ENCODE data around the gene LGALSL. TPM values are rescaled to one million over a fixed set of nuclear protein-coding genes. Genes with fewer than 3 reads are reported as not detected.

Gene LGALSL
- polyA plus RNA-seq, 3 donors from 2014 or later = 0.39 to 0.80 TPM; not detected in 1

GRCh38 chr2:64502860-64503259, 48.9 kb downstream of the LGALSL start:
- Mint-ChIP-seq H3K36me3 (no peaks in the 10 kb centered on the region), H3K4me1 (no peaks in the 10 kb centered on the region), H3K27ac (no peak overlapping the region), H3K4me3 (no peak overlapping the region), H3K27me3 (ENCODE audit: low read depth in 3 of 3) (peaks cover 2 to 13% (median 6%) of the 10 kb centered on the region in 3 donors), H3K9me3 (no peaks in the 10 kb centered on the region)
- DNase-seq = no peak

GRCh38 chr2:64504774-64505720, 51.1 kb downstream of the LGALSL start:
- no peak for DNase-seq
- no peaks in the 10 kb centered on the region for H3K9me3 Mint-ChIP-seq
- H3K4me3 Mint-ChIP-seq = no peak overlapping the region
- H3K4me1 Mint-ChIP-seq = no peaks in the 10 kb centered on the region
- peaks cover 2 to 12% (median 7%) of the 10 kb centered on the region in 3 donors for H3K27me3 Mint-ChIP-seq (ENCODE audit: low read depth in 3 of 3)
- no peak overlapping the region for H3K27ac Mint-ChIP-seq
- no peaks in the 10 kb centered on the region for H3K36me3 Mint-ChIP-seq

GRCh38 chr2:64506686-64507085, 52.7 kb downstream of the LGALSL start:
- Mint-ChIP-seq H3K36me3 (no peaks in the 10 kb centered on the region), H3K4me3 (no peak overlapping the region)

More at GRCh38 chr2:64506686-64507085, 52.7 kb downstream of the LGALSL start:
- peaks cover 2 to 12% (median 4%) of the 10 kb centered on the region in 3 donors for H3K27me3 Mint-ChIP-seq (ENCODE audit: low read depth in 3 of 3)
- H3K4me1 Mint-ChIP-seq = no peaks in the 10 kb centered on the region
- H3K9me3 Mint-ChIP-seq = no peaks in the 10 kb centered on the region
- H3K27ac Mint-ChIP-seq = no peak overlapping the region
- DNase-seq = no peak

Other genes starting within 250 kb of the LGALSL start
- 10 to 100 TPM; 19.3 to 28.3 (median 22.3) TPM for gene AFTPH, start 70.2 kb downstream of the LGALSL start, polyA plus RNA-seq
- 1 to 10 TPM; 4.7 to 8.0 (median 6.1) TPM for gene SERTAD2, start 199.8 kb downstream of the LGALSL start, polyA plus RNA-seq